ENCODE measurements around the gene SIK3.
"Not testable (repeated sequence)": the region's sequence is repeated elsewhere in the genome, so short reads cannot be mapped to it uniquely, and the experiment has no call there.

SIK3 gene

DNA sequence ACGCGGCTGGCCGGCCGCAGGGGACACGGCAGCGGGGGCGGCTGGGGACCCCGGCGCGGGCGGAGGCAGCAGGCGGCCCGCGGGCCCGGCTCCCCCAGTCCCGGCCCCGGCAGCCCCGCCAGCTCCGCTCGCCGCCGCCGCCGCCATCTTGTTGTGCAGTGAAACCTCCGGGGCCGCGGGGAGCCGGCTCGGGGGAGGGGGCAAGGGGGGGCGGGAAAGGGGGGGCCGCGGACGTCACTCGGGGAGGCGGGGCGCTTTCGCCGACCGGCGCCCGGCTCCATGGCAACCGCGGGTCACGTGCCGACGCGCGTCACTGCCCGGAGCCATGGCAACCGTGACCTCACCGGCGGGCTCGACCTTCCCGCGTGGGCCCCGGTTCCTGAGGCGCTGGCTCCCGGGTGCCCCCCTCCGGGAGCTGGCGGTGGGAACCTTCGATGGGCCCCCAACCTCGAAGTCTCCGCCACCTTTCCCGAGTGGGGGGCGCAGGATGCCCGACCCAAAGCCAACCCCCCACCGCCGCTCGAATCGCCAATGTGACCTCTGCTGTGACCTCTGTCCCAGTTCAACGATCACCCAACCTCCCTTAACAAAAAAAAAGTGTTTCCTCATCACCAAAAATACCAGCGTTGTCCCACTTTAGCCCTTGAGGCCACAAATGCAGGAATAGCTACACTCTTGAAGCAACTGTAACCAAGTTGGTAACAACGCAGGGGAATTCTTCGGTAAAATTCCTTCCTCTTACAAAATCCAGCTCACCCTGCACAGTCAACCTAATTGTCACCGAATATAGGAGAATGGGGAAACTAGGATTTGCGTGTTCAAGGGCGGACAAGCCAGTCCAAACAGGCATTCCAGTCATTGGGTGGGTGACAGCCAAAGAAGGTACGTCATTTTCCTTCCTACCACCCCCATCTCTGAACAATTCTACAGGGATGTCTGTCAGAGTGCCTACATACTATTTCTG is at the start of gene SIK3:
TSS of gene SIK3 (minus strand) at position 160 of the 964 bp plus-strand sequence. CDS start at position 147, 13 bp downstream.
- H3K36me3 ChIP-seq (ENCODE audit: insufficient read depth, low read length): no peaks in the 10 kb centered on the region
- no peaks in the 10 kb centered on the region for H3K9me3 ChIP-seq (ENCODE audit: low read length)
- H3K4me1 ChIP-seq (ENCODE audit: insufficient read depth, low read length): peaks cover 41% of the 10 kb centered on the region
- peak within 1 kb of the TSS; percentile 69 for H2AFZ ChIP-seq (ENCODE audit: low read depth, low read length)
- peak within 1 kb of the TSS; percentile 70 for H3K4me3 ChIP-seq (ENCODE audit: low read length)
- no peaks in the 10 kb centered on the region for H3K27me3 ChIP-seq (ENCODE audit: insufficient read depth, low read length)

DNA sequence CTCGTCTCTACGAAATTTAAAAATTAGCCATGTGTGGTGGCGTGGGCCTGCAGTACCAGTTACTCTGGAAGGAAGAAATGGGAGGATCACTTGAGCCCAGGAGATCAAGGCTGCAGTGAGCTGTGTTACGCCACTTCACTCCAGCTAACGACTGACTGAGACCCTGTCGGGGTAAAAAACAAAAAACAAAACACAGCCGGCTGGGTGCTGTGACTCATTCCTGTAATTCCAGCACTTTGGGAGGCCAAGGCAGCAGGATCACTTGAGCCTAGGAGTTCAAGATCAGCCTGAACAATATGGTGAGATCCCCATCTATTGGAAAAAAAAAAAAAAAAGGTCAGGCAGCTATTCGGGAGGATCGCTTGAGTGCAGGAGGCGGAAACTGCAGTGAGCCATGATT is 48.3 kb upstream of the SIK3 start:
- Histone ChIP-seq H3K36me3 (ENCODE audit: insufficient read depth, low read length) (peaks cover 29% of the 10 kb centered on the region), H3K4me3 (ENCODE audit: low read length) (peak overlapping the region; percentile 15), H3K9me3 (ENCODE audit: low read length) (no peaks in the 10 kb centered on the region), H3K4me1 (ENCODE audit: insufficient read depth, low read length) (peaks cover 18% of the 10 kb centered on the region), H3K27me3 (ENCODE audit: insufficient read depth, low read length) (no peaks in the 10 kb centered on the region), H2AFZ (ENCODE audit: low read depth, low read length) (no peak overlapping the region)

DNA sequence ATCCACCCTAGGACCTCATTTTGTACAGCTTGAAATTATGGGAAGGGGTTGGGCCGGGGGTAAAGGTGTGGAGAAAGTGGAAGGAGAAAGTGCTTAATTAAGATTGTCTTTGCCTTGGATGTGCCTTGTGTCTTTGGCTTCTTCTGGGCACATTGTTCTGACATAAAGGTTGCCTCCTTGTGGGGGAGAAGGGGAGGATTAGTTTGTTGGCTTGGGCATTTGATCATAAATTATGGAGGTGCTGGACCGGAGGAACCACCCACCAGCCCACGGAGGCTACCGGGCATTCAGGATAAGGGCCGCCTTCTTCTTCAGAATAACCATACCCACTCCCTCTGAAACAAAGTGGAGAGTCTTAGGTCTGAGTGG is 47.1 kb upstream of the SIK3 start:
- H3K9me3 ChIP-seq (ENCODE audit: low read length): no peaks in the 10 kb centered on the region
- H2AFZ ChIP-seq (ENCODE audit: low read depth, low read length): no peak overlapping the region
- H3K36me3 ChIP-seq (ENCODE audit: insufficient read depth, low read length): peaks cover 27% of the 10 kb centered on the region
- H3K4me1 ChIP-seq (ENCODE audit: insufficient read depth, low read length): peaks cover 18% of the 10 kb centered on the region
- H3K4me3 ChIP-seq (ENCODE audit: low read length): peak overlapping the region; percentile 93
- no peaks in the 10 kb centered on the region for H3K27me3 ChIP-seq (ENCODE audit: insufficient read depth, low read length)

DNA sequence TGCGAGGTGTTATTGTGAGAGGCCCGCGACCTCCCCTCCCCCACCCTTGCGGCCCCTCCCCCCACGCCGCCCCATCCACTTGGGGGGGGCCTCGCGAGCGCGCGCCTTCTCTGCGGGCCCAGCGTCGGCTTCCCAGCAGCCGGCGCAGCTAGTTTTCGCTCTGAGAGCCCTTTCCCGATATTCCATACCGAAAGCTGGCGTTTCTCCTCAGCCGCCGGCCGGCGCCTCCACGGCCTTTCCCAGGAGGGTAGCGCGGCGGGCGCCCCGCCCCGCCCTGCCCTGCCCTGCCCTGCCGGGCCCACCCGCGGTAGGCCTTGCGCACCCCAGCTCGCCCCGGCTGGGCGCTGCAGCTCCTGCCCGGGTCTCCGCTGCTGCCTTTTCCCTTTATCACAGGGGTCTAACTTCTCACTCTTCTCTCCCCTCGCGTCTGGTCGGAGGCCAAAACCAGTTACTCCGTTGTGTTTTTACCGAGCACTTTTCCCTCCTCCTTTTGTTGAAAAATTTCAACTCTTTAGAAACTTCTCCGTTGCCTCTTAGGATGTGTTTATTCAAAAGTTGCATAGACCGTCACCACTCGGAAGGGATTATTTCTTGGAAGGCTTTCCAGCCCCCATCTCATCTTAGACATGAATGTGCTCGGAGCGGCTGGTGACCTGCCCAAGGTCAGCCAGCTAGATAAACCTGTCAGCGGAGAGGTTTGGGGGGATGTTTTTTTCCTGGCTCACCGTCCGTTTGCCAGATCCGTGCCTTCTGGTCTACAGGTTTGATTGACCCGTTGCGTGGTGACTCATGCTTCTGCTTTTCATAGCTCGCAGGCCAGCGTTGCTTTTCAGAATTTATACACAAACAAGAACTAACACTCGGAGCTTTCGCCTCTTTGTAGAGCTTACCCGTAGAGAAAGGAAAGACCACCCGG is 46.5 kb upstream of the SIK3 start:
- Histone ChIP-seq H3K27me3 (ENCODE audit: insufficient read depth, low read length) (no peaks in the 10 kb centered on the region), H3K9me3 (ENCODE audit: low read length) (no peaks in the 10 kb centered on the region), H3K36me3 (ENCODE audit: insufficient read depth, low read length) (peaks cover 25% of the 10 kb centered on the region), H3K4me1 (ENCODE audit: insufficient read depth, low read length) (peaks cover 18% of the 10 kb centered on the region), H3K4me3 (ENCODE audit: low read length) (peak overlapping the region; percentile 93), H2AFZ (ENCODE audit: low read depth, low read length) (peak overlapping the region; percentile 76)

DNA sequence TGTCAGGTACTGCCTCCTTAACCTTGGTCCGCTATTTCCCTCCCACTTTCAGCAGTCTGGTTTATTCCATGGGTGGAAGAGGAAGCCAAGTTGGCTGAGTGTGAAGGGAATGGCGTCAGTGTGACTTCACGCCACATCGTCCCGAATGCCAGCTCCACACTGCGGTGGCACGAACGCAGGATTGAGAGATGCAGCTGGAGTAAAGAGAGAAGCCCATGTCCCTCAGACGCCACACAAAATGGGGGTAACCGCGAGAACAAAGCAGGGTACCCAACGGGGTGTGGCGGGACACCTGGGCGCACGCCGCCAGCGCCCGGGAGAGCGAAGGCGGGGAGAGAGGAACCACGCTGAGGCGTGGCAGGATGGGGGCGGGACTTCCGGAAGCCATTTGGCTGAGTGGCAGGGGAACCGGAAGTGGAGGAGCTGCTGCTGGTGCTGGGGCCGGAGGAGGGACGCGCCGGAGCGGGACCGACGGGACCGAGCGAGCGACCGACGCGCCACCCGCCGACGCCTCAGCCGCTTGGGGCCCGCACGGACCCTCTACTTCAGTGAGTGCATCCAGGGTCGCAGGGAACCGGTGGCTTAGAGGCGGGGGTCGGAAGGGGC is 45.7 kb upstream of the SIK3 start, which contains the start of gene PAFAH1B2:
TSS of gene PAFAH1B2 (plus strand) at position 417 of the 606 bp plus-strand sequence. CDS start 8,161 bp downstream, outside the sequence.
- peaks cover 25% of the 10 kb centered on the region for H3K36me3 ChIP-seq (ENCODE audit: insufficient read depth, low read length)
- peak within 1 kb of the TSS; percentile 76 for H2AFZ ChIP-seq (ENCODE audit: low read depth, low read length)
- peaks cover 18% of the 10 kb centered on the region for H3K4me1 ChIP-seq (ENCODE audit: insufficient read depth, low read length)
- H3K27me3 ChIP-seq (ENCODE audit: insufficient read depth, low read length): no peaks in the 10 kb centered on the region
- peak within 1 kb of the TSS; percentile 93 for H3K4me3 ChIP-seq (ENCODE audit: low read length)
- H3K9me3 ChIP-seq (ENCODE audit: low read length): no peaks in the 10 kb centered on the region

DNA sequence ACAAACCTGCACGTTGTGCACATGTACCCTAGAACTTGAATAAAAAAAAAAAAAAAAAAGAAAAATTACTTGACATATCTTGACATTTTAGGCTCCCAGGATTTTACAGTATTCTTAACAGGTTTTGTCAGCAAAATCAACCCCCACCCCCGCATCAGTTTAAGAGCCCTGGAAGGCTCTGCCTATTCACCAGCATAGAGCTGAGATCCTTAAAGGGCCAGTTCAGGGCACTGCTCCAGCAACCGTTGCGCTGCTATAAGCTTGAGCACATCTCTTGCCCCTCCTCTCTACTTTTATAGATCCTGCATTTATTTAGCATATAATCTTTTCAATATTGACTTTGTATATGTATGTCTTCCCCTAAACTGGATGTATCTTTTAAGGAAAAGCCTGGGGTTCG is 45.2 kb upstream of the SIK3 start:
- Histone ChIP-seq H2AFZ (ENCODE audit: low read depth, low read length) (peak overlapping the region; percentile 76), H3K4me3 (ENCODE audit: low read length) (peak overlapping the region; percentile 93), H3K4me1 (ENCODE audit: insufficient read depth, low read length) (peaks cover 18% of the 10 kb centered on the region), H3K36me3 (ENCODE audit: insufficient read depth, low read length) (peaks cover 21% of the 10 kb centered on the region), H3K9me3 (ENCODE audit: low read length) (no peaks in the 10 kb centered on the region), H3K27me3 (ENCODE audit: insufficient read depth, low read length) (no peaks in the 10 kb centered on the region)

DNA sequence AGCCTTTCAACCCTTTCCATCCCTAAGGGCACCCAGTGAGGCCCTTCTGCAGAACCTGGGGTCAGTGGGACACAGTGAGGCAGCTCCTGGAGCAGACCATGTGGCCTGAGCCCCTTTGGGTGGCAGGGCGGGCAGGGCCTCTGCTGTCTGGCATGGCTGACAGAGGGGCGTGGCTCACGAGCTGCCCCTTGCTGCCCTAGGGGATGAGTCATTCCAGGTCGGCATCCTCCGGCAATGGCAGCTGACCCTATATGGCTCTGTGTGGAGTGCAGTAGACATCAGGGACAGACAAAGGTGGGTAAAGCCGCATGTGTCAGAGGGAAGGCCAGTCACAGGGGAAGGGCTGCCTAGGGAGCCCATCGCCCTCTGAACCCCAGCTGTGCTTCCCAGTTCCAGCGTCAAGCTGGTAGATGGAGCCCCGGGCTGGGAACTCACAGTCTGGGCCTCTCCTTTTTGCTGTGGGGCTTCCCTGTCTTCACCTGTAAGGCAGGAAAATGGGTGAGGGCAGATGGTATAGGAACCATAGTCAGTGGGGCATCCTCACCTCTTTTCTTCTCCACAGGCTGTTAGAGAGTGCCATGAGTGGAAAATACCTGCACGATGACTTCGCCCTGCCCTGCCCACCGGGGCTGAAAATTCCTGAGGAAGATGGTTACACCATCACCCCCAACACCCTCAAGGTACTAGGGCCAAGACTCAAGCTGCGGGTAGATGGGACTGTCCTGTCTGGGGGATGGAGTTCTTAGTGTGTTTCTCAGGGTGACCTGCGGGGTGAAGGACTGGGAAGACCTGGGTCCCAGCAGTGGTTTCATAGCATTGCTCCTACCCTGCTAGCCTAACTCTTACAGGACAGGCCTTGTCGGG is 39.2 kb upstream of the SIK3 start:
- H3K4me3 ChIP-seq (ENCODE audit: low read length); H3K4me1 ChIP-seq (ENCODE audit: insufficient read depth, low read length); H2AFZ ChIP-seq (ENCODE audit: low read depth, low read length); H3K36me3 ChIP-seq (ENCODE audit: insufficient read depth, low read length); H3K27me3 ChIP-seq (ENCODE audit: insufficient read depth, low read length); H3K9me3 ChIP-seq (ENCODE audit: low read length): not testable (repeated sequence)

DNA sequence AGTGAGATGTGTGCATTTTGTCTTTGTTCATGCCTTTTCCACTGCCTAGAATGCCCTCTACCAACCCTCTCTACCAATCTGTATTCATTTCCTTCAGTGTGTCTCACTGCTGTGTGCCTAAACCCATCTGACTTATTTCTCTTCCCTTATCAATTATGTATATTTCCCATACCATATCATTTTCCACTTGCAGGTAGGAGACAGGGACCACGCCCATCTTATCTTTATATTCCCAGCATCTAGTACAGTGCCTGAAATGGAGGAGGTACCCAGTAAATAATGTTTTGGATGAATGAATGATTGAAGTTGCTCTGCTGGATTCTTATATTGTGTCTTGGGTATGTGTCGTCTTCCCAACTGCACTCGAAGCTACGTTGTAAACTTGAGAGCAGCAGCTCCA is 36.8 kb upstream of the SIK3 start:
- H3K4me1 ChIP-seq (ENCODE audit: insufficient read depth, low read length); H2AFZ ChIP-seq (ENCODE audit: low read depth, low read length); H3K4me3 ChIP-seq (ENCODE audit: low read length); H3K9me3 ChIP-seq (ENCODE audit: low read length); H3K27me3 ChIP-seq (ENCODE audit: insufficient read depth, low read length); H3K36me3 ChIP-seq (ENCODE audit: insufficient read depth, low read length): not testable (repeated sequence)

DNA sequence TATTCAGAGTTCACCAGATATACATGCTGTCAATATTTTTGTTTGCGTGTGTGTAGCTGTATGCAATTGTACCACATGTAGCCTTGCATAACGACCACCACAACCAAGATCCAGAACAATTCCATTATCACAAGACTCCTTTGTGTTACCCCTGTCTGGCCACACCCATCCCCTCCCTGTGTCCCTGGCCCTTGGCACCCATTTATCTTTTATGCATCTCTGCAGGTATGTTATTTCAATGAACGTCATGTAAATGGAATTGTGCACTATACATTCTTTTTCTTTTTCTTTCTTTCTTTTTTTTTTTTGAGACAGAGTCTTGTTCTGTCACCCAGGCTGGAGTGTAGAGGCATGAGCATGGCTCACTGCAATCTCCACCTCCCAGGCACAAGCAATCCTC is 36.2 kb upstream of the SIK3 start:
- no peaks in the 10 kb centered on the region for H3K4me1 ChIP-seq (ENCODE audit: insufficient read depth, low read length)
- no peaks in the 10 kb centered on the region for H3K27me3 ChIP-seq (ENCODE audit: insufficient read depth, low read length)
- H3K36me3 ChIP-seq (ENCODE audit: insufficient read depth, low read length): no peaks in the 10 kb centered on the region
- H3K4me3 ChIP-seq (ENCODE audit: low read length): no peak overlapping the region
- no peaks in the 10 kb centered on the region for H3K9me3 ChIP-seq (ENCODE audit: low read length)
- no peak overlapping the region for H2AFZ ChIP-seq (ENCODE audit: low read depth, low read length)

DNA sequence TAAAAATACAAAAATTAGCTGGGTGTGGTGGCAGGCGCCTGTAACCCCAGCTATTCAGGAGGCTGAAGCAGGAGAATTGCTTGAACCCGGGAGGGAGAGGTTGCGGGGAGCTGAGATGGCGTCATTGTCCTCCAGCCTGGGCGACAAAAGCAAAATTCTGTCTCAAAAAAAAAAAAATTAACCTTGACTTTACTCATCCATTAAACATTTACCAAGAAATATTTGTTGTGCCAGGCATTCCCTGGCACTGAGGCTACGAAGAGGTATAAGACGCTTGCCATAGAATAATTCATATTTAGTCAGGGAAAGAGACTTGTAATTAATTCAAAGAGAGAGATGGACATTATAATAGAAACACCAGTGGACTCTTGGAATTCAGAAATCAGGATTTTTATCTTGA is 32.7 kb upstream of the SIK3 start:
- no peaks in the 10 kb centered on the region for H3K4me1 ChIP-seq (ENCODE audit: insufficient read depth, low read length)
- no peak overlapping the region for H2AFZ ChIP-seq (ENCODE audit: low read depth, low read length)
- H3K27me3 ChIP-seq (ENCODE audit: insufficient read depth, low read length): peaks cover 8% of the 10 kb centered on the region
- H3K36me3 ChIP-seq (ENCODE audit: insufficient read depth, low read length): no peaks in the 10 kb centered on the region
- no peaks in the 10 kb centered on the region for H3K9me3 ChIP-seq (ENCODE audit: low read length)
- no peak overlapping the region for H3K4me3 ChIP-seq (ENCODE audit: low read length)

DNA sequence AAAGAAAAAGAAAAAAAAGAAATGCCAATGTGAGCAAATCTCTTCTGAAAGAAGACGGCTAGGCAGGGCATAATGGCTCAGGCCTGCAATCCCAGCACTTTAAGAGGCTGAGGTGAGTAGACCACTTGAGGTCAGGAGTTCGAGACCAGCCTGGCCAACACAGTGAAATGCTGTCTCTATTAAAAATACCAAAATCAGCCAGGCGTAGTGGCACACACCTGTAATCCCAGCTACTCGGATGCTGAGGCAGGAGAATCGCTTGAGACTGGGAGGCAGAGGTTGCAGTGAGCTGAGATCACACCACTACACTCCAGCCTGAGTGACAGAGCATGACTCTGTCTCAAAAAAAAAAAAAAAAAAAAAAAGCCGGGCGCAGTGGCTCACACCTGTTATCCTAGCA is 32.2 kb upstream of the SIK3 start:
- H3K9me3 ChIP-seq (ENCODE audit: low read length); H3K4me3 ChIP-seq (ENCODE audit: low read length); H3K4me1 ChIP-seq (ENCODE audit: insufficient read depth, low read length); H2AFZ ChIP-seq (ENCODE audit: low read depth, low read length); H3K27me3 ChIP-seq (ENCODE audit: insufficient read depth, low read length); H3K36me3 ChIP-seq (ENCODE audit: insufficient read depth, low read length): not testable (repeated sequence)

DNA sequence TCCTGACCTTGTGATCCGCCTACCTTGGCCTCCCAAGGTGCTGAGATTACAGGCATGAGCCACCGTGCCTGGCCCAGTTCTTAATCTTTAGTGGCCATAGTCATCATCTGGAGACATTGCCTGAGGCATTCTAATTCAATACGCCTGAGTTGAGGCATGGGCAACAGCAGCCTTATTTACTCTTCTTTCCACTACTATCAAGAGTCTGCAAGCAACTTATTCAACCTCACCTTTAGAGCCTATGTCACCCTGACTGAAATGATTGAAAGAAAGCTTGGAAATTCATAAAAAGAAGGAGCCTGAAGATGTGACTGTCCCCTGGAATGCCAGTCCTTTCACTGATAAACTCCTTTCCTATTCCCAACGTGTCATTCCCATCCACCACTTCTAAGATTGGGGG is 30.1 kb upstream of the SIK3 start:
- H3K27me3 ChIP-seq (ENCODE audit: insufficient read depth, low read length): peaks cover 16% of the 10 kb centered on the region
- H3K4me3 ChIP-seq (ENCODE audit: low read length): no peak overlapping the region
- H3K36me3 ChIP-seq (ENCODE audit: insufficient read depth, low read length): no peaks in the 10 kb centered on the region
- H2AFZ ChIP-seq (ENCODE audit: low read depth, low read length): no peak overlapping the region
- no peaks in the 10 kb centered on the region for H3K4me1 ChIP-seq (ENCODE audit: insufficient read depth, low read length)
- no peaks in the 10 kb centered on the region for H3K9me3 ChIP-seq (ENCODE audit: low read length)

All from neuron (in vitro differentiated cells).